ENCODE results near the gene OR3A3. TPM values are rescaled to one million over a fixed set of nuclear protein-coding genes. Genes with fewer than 3 reads are reported as not detected.
"Not testable (repeated sequence)": the region's sequence is repeated elsewhere in the genome, so short reads cannot be mapped to it uniquely, and the experiment has no call there.

OR3A3 gene
- total RNA-seq, 1 donor from 2014 or later, result not detected

GRCh38 chr17:3415610-3416009 is 4.4 kb downstream of the OR3A3 start:
- no peaks in the 10 kb centered on the region for H3K36me3 Mint-ChIP-seq (ENCODE audit: low read depth, unreplicated experiment)
- no peak overlapping the region for H3K27ac Mint-ChIP-seq (ENCODE audit: unreplicated experiment)
- H3K4me1 Mint-ChIP-seq (ENCODE audit: unreplicated experiment), result no peaks in the 10 kb centered on the region
- TF ChIP-seq, protein P1, sequence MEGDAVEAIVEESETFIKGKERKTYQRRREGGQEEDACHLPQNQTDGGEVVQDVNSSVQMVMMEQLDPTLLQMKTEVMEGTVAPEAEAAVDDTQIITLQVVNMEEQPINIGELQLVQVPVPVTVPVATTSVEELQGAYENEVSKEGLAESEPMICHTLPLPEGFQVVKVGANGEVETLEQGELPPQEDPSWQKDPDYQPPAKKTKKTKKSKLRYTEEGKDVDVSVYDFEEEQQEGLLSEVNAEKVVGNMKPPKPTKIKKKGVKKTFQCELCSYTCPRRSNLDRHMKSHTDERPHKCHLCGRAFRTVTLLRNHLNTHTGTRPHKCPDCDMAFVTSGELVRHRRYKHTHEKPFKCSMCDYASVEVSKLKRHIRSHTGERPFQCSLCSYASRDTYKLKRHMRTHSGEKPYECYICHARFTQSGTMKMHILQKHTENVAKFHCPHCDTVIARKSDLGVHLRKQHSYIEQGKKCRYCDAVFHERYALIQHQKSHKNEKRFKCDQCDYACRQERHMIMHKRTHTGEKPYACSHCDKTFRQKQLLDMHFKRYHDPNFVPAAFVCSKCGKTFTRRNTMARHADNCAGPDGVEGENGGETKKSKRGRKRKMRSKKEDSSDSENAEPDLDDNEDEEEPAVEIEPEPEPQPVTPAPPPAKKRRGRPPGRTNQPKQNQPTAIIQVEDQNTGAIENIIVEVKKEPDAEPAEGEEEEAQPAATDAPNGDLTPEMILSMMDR (IDR thresholded peaks at IDR 0.05; ENCODE audit: unreplicated experiment), result no peak
- peaks cover 2% of the 10 kb centered on the region for H3K27me3 Mint-ChIP-seq (ENCODE audit: unreplicated experiment)
- no peaks in the 10 kb centered on the region for H3K9me3 Mint-ChIP-seq (ENCODE audit: unreplicated experiment)
- no peak for DNase-seq (ENCODE audit: low spot score)
- H3K4me3 Mint-ChIP-seq (ENCODE audit: unreplicated experiment), result no peak overlapping the region

DNA sequence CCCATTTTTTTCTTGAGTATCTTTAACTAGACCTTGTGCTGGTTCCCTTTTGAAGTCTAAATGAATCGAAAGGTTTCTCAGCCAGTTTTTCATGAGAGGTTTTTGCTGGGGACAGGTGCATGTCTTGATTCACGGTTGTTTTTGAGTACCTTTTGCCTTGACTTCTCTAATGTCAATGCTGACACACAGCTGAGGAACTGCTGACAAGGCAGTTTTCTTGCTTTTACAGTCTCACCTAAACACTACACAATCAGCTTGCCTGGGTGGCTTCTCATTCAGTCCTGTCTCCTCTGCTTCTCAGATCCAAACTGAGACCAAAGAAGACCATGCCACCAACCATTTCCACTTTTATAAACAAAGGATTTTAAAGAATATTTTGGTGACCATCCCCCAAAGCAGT is 7.1 kb downstream of the OR3A3 start:
- no peak overlapping the region for H3K4me3 Mint-ChIP-seq (ENCODE audit: unreplicated experiment)
- no peaks in the 10 kb centered on the region for H3K27me3 Mint-ChIP-seq (ENCODE audit: unreplicated experiment)
- no peaks in the 10 kb centered on the region for H3K4me1 Mint-ChIP-seq (ENCODE audit: unreplicated experiment)
- no peak for DNase-seq (ENCODE audit: low spot score)
- TF ChIP-seq, protein P1 (IDR thresholded peaks at IDR 0.05; ENCODE audit: unreplicated experiment), result no peak
- H3K9me3 Mint-ChIP-seq (ENCODE audit: unreplicated experiment), result no peaks in the 10 kb centered on the region
- H3K27ac Mint-ChIP-seq (ENCODE audit: unreplicated experiment), result no peak overlapping the region
- no peaks in the 10 kb centered on the region for H3K36me3 Mint-ChIP-seq (ENCODE audit: low read depth, unreplicated experiment)

- not testable (repeated sequence) for H3K9me3 Mint-ChIP-seq (ENCODE audit: unreplicated experiment); H3K4me3 Mint-ChIP-seq (ENCODE audit: unreplicated experiment); H3K36me3 Mint-ChIP-seq (ENCODE audit: low read depth, unreplicated experiment); H3K27me3 Mint-ChIP-seq (ENCODE audit: unreplicated experiment); H3K27ac Mint-ChIP-seq (ENCODE audit: unreplicated experiment); H3K4me1 Mint-ChIP-seq (ENCODE audit: unreplicated experiment)
- DNase-seq (ENCODE audit: low spot score), result peak; percentile 25
Measured at GRCh38 chr17:3433215-3433614, 22.0 kb downstream of the OR3A3 start.

GRCh38 chr17:3433741-3434140 is 22.6 kb downstream of the OR3A3 start, which contains the start of gene OR1E2:
Gene OR1E2 (minus strand): TSS chr17:3433841. CDS start chr17:3433841, 0 bp downstream.
- Mint-ChIP-seq H3K4me1 (ENCODE audit: unreplicated experiment) (no peaks in the 10 kb centered on the region), H3K36me3 (ENCODE audit: low read depth, unreplicated experiment) (no peaks in the 10 kb centered on the region), H3K4me3 (ENCODE audit: unreplicated experiment) (no peak within 1 kb of the TSS), H3K27me3 (ENCODE audit: unreplicated experiment) (no peaks in the 10 kb centered on the region), H3K9me3 (ENCODE audit: unreplicated experiment) (no peaks in the 10 kb centered on the region), H3K27ac (ENCODE audit: unreplicated experiment) (no peak within 1 kb of the TSS)
- no peak for DNase-seq (ENCODE audit: low spot score)
- TF ChIP-seq, protein P1 (IDR thresholded peaks at IDR 0.05; ENCODE audit: unreplicated experiment), result no peak

DNA sequence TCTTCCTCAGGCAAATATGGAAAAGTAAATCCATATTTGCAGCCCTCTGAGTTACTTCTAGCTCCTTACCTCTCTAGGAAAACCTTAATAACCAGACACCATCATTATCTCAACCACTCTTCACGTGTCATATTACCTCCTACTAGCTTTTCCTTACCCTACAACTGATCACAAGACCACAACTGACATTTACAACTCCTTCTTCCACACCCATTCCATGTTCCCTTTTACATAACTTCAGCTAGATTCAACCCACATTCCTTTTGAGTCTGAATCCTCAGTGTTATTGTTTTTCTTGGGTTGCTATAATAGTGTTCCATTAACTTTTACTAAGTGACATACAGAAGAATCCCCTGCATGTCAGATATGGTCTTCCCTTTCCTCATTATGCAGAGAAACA is 27.2 kb downstream of the OR3A3 start:
- no peak overlapping the region for H3K27ac Mint-ChIP-seq (ENCODE audit: unreplicated experiment)
- DNase-seq (ENCODE audit: low spot score), result no peak
- no peaks in the 10 kb centered on the region for H3K9me3 Mint-ChIP-seq (ENCODE audit: unreplicated experiment)
- H3K36me3 Mint-ChIP-seq (ENCODE audit: low read depth, unreplicated experiment), result no peaks in the 10 kb centered on the region
- TF ChIP-seq, protein P1 (IDR thresholded peaks at IDR 0.05; ENCODE audit: unreplicated experiment), result no peak
- H3K27me3 Mint-ChIP-seq (ENCODE audit: unreplicated experiment), result no peaks in the 10 kb centered on the region
- no peaks in the 10 kb centered on the region for H3K4me1 Mint-ChIP-seq (ENCODE audit: unreplicated experiment)
- no peak overlapping the region for H3K4me3 Mint-ChIP-seq (ENCODE audit: unreplicated experiment)

GRCh38 chr17:3440451-3440850 is 29.3 kb downstream of the OR3A3 start:
- no peaks in the 10 kb centered on the region for H3K9me3 Mint-ChIP-seq (ENCODE audit: unreplicated experiment)
- H3K36me3 Mint-ChIP-seq (ENCODE audit: low read depth, unreplicated experiment), result no peaks in the 10 kb centered on the region
- no peaks in the 10 kb centered on the region for H3K4me1 Mint-ChIP-seq (ENCODE audit: unreplicated experiment)
- H3K27ac Mint-ChIP-seq (ENCODE audit: unreplicated experiment), result no peak overlapping the region
- H3K27me3 Mint-ChIP-seq (ENCODE audit: unreplicated experiment), result no peaks in the 10 kb centered on the region
- no peak for DNase-seq (ENCODE audit: low spot score)
- no peak overlapping the region for H3K4me3 Mint-ChIP-seq (ENCODE audit: unreplicated experiment)
- TF ChIP-seq, protein P1 (IDR thresholded peaks at IDR 0.05; ENCODE audit: unreplicated experiment), result no peak
